GM19239 (cell line): Measurements from ENCODE around the gene IFIH1.

Source experiments
- DNase-seq: peaks from one replicate; pipeline ENCODE4 v3.0.0; 2011; ENCODE audit warnings: low spot score; ENCODE audit not compliant: insufficient read length
- FAIRE-seq: peaks from 2 replicates; lab custom pipeline; 2011; peaks lifted over from hg19 to GRCh38; lab: Jason Lieb, UNC

Gene IFIH1

GRCh38 chr2:162318328-162319180 is at the start of gene IFIH1:
Gene IFIH1 (minus strand): TSS chr2:162318684. CDS start chr2:162318307, 377 bp downstream.
- DNase-seq (peak; percentile 71), FAIRE-seq (peak; percentile 96)

- no peak for FAIRE-seq
- DNase-seq = no peak
Observed at GRCh38 chr2:162365392-162365791, 46.9 kb upstream of the IFIH1 start.

DNA sequence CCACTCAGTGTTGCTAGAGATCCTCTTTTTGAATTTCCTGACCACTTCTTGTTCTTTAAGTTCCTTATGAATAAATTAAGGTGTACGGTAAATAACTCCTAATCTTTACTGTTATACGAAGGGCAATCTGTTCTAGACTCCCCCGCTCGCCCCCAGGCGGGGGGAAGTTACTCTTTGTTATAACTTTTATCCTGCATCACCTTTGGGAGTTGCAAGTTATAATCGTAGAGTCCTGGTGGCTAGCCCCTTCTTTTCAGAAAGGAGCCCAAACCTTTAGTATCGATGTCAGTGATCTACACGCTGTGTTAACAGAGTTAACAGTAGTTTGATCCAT is 26.1 kb upstream of the IFIH1 start:
- FAIRE-seq (peak; percentile 44), DNase-seq (no peak)

- peak; percentile 68 for DNase-seq
- peak; percentile 100 for FAIRE-seq
Observed at GRCh38 chr2:162343824-162344616, 25.5 kb upstream of the IFIH1 start, which contains the start of gene GCA. Gene GCA (plus strand): TSS chr2:162344132. CDS start chr2:162344249, 117 bp downstream.

DNA sequence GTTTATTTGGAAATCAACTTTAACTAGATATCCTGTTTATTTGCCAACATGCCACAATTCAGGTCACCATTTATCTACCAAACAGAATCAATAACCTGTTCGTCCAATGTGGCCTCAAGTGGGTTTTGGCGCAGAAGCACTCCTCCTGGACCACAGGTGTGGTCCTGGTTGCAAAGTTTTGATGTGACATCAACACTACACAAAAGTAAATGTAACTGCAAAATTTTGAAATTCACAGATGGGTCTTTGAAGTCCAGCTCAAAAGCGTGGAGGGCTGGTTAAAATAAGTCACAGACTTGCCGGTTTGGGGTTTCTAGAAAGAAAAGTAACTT is 25.0 kb upstream of the IFIH1 start:
- no peak for DNase-seq
- FAIRE-seq = no peak

DNA sequence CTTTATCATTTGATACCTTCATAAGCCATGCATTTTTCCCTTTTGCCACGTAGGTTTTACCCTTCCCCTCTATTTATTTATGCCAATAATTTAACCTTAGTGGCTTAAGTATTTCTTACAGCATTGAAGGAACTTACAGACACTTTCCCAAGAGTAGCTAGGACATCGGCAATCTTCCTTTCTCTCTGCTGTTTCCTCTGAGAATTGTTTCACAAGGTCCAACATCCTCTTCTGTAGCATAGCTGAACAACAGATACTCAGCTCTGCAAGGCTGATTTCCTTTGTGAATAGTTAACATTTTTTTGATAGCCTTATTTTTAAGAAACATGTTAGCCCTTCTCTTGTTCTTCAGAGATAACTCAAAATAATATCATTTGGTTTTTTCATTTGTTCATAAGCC is 24.4 kb upstream of the IFIH1 start:
- DNase-seq = no peak
- FAIRE-seq = peak; percentile 40

- no peak for FAIRE-seq
Observed at GRCh38 chr2:162342321-162342720, 23.8 kb upstream of the IFIH1 start.

GRCh38 chr2:162340822-162341221 is 22.3 kb upstream of the IFIH1 start:
- no peak for DNase-seq
- no peak for FAIRE-seq

More at GRCh38 chr2:162342321-162342720, 23.8 kb upstream of the IFIH1 start:
- no peak for DNase-seq

DNA sequence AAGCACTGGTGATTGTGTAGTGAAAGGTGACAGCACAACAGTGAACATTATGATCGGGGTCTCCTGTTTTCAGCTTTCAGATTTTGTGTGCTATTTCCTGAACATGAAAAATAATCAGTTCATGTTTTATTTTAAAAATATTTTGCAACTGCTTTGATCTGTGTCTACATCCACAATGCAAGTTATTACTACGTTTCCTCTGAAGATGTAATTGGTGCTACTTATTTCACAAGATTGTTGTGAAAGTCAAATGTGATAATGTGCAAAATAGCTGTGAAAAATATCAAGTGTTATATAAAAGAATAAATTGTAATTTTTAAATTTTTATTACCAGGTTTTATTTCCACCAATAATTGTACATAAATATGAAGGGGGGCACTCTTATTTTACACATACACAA is 19.4 kb upstream of the IFIH1 start:
- DNase-seq (no peak), FAIRE-seq (no peak)

DNA sequence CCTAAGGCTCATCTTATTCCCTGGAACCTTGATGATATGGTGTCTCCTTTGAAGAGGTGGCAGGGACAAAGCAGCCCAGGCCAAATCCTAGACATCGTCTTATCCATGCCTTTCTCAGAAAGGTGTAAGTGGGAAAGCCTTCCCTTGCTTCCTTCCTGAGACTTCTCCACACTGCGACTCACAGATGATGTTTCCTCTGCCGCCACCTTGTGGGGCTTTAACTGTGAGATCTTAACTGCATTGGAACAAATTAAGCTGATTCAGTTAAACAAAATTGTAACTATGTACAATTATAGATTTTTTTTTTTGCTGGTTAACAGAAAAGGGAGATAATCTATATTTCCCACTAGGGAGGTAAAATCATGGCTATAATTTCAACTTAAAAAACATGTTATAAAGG is 15.5 kb upstream of the IFIH1 start:
- peak; percentile 87 for FAIRE-seq
- DNase-seq = no peak

DNA sequence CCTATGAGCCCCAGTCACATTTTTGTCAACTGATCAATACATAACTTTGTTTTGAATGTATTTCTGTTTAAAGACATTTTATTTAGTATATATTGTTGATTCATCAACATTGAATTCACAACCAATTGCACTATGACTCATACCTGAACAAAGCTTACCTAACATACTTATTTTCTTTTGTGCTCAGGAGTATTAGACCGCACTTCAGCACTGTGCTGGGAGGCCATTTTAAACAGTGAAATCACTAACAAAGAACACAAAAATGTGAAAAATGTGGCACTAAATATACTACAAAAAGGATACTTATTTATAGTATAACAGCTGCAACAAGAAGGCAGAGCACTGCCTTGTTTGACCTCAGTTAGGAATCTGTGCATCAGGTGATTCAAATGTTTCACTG is 12.4 kb upstream of the IFIH1 start:
- FAIRE-seq (no peak), DNase-seq (no peak)

- peak; percentile 48 for FAIRE-seq
Observed at GRCh38 chr2:162328424-162329157, 10.1 kb upstream of the IFIH1 start.

GRCh38 chr2:162327806-162328205 is 9.3 kb upstream of the IFIH1 start:
- no peak for FAIRE-seq
- no peak for DNase-seq

More at GRCh38 chr2:162328424-162329157, 10.1 kb upstream of the IFIH1 start:
- no peak for DNase-seq

GRCh38 chr2:162327134-162327769 is 8.8 kb upstream of the IFIH1 start:
- no peak for DNase-seq
- FAIRE-seq = no peak

DNA sequence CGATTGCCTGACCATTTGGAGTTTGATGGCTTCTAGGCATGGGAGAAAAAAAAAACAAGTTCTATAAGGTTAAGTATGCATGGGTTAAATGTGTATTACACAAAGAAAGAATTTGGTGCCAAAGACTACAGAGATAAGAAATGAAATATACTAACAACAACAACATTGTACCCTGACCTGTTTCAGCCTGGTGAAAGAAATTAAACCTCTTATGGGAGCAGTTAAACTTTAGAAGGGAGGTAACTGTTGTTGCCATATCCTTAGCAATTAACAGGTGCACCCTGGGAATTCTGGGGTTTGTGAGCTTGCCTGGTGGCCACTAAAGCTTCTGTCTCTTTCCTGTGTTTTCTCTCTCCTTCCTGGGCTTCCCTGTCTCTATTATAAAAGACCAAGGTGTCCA is 6.5 kb upstream of the IFIH1 start:
- no peak for DNase-seq
- FAIRE-seq = no peak

- FAIRE-seq (peak; percentile 44), DNase-seq (no peak)
Observed at GRCh38 chr2:162320864-162321517, 2.5 kb upstream of the IFIH1 start.

GRCh38 chr2:162317861-162318327 is 590 bp downstream of the IFIH1 start:
- DNase-seq = no peak
- FAIRE-seq = no peak

GRCh38 chr2:162317058-162317742 is 1.3 kb downstream of the IFIH1 start:
- peak; percentile 35 for FAIRE-seq
- DNase-seq = no peak

GRCh38 chr2:162316590-162316989 is 1.9 kb downstream of the IFIH1 start:
- DNase-seq (no peak), FAIRE-seq (no peak)
